Measurements from ENCODE around the gene GRAMD2A.

Gene GRAMD2A

GRCh38 chr15:72146221-72146620, 51.4 kb downstream of the GRAMD2A start:
- Histone ChIP-seq H3K27ac (ENCODE audit: poor library complexity, severe bottlenecking) (no peak overlapping the region), H3K36me3 (ENCODE audit: low read depth) (no peaks in the 10 kb centered on the region), H3K27me3 (ENCODE audit: insufficient read depth, poor library complexity, severe bottlenecking) (no peaks in the 10 kb centered on the region), H3K9me3 (ENCODE audit: severe bottlenecking) (no peaks in the 10 kb centered on the region), H3K4me1 (ENCODE audit: insufficient read depth, poor library complexity, severe bottlenecking) (no peaks in the 10 kb centered on the region), H3K4me3 (ENCODE audit: severe bottlenecking) (no peak overlapping the region)
- no peak for DNase-seq (ENCODE audit: low spot score)
- no peak for TF ChIP-seq CTCF (IDR thresholded peaks at IDR 0.05; ENCODE audit: poor library complexity, severe bottlenecking)
- ATAC-seq (ENCODE audit: low read depth): no peak

- no peaks in the 10 kb centered on the region for H3K36me3 ChIP-seq (ENCODE audit: low read depth)
- H3K9me3 ChIP-seq (ENCODE audit: severe bottlenecking): no peaks in the 10 kb centered on the region
- no peaks in the 10 kb centered on the region for H3K4me1 ChIP-seq (ENCODE audit: insufficient read depth, poor library complexity, severe bottlenecking)
- no peak overlapping the region for H3K27ac ChIP-seq (ENCODE audit: poor library complexity, severe bottlenecking)
- ATAC-seq (ENCODE audit: low read depth): no peak
- H3K27me3 ChIP-seq (ENCODE audit: insufficient read depth, poor library complexity, severe bottlenecking): no peaks in the 10 kb centered on the region
- H3K4me3 ChIP-seq (ENCODE audit: severe bottlenecking): no peak overlapping the region
- no peak for TF ChIP-seq CTCF (IDR thresholded peaks at IDR 0.05; ENCODE audit: poor library complexity, severe bottlenecking)
- no peak for DNase-seq (ENCODE audit: low spot score)
Measured at GRCh38 chr15:72141171-72142084, 56.2 kb downstream of the GRAMD2A start.

DNA sequence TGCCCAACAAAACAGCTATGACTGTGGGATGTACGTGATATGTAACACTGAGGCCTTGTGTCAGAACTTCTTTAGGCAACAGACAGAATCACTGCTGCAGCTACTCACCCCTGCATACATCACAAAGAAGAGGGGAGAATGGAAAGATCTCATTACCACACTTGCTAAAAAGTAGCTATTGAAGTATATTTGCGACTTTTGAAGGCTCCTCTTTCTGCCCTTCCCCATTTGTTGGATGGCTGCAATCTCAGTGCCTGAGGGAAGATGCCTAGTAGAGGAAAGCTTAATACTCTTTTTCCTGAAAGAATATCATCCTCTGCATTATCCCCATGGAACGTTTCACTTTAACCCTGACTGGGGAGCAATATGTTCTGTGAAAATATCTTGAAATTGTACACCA, 57.5 kb downstream of the GRAMD2A start:
- no peak for DNase-seq (ENCODE audit: low spot score)
- no peaks in the 10 kb centered on the region for H3K27me3 ChIP-seq (ENCODE audit: insufficient read depth, poor library complexity, severe bottlenecking)
- no peak overlapping the region for H3K27ac ChIP-seq (ENCODE audit: poor library complexity, severe bottlenecking)
- no peaks in the 10 kb centered on the region for H3K4me1 ChIP-seq (ENCODE audit: insufficient read depth, poor library complexity, severe bottlenecking)
- ATAC-seq (ENCODE audit: low read depth): no peak
- no peak overlapping the region for H3K4me3 ChIP-seq (ENCODE audit: severe bottlenecking)
- no peak for TF ChIP-seq CTCF (IDR thresholded peaks at IDR 0.05; ENCODE audit: poor library complexity, severe bottlenecking)
- H3K9me3 ChIP-seq (ENCODE audit: severe bottlenecking): no peaks in the 10 kb centered on the region
- H3K36me3 ChIP-seq (ENCODE audit: low read depth): no peaks in the 10 kb centered on the region

GRCh38 chr15:72139667-72140066, 57.9 kb downstream of the GRAMD2A start:
- TF ChIP-seq CTCF (IDR thresholded peaks at IDR 0.05; ENCODE audit: poor library complexity, severe bottlenecking): no peak
- H3K27me3 ChIP-seq (ENCODE audit: insufficient read depth, poor library complexity, severe bottlenecking): no peaks in the 10 kb centered on the region
- no peaks in the 10 kb centered on the region for H3K9me3 ChIP-seq (ENCODE audit: severe bottlenecking)
- no peak overlapping the region for H3K27ac ChIP-seq (ENCODE audit: poor library complexity, severe bottlenecking)
- ATAC-seq (ENCODE audit: low read depth): no peak
- no peak overlapping the region for H3K4me3 ChIP-seq (ENCODE audit: severe bottlenecking)
- no peaks in the 10 kb centered on the region for H3K36me3 ChIP-seq (ENCODE audit: low read depth)
- no peak for DNase-seq (ENCODE audit: low spot score)
- H3K4me1 ChIP-seq (ENCODE audit: insufficient read depth, poor library complexity, severe bottlenecking): no peaks in the 10 kb centered on the region
